HG02970 (cell line): Measurements from ENCODE around the gene DUSP8.
"Not testable (repeated sequence)": the region's sequence is repeated elsewhere in the genome, so short reads cannot be mapped to it uniquely, and the experiment has no call there.

ENCODE experiments used
- ATAC-seq: cut with Tn5 transposase; IDR thresholded peaks from one replicate; pipeline ENCODE4 v1.9.1; 2021; ENCODE audit warnings: mild to moderate bottlenecking, moderate library complexity, moderate number of reproducible peaks; ENCODE audit not compliant: unreplicated experiment, low FRiP score

Gene DUSP8

GRCh38 chr11:1589191-1589963 lies 17.3 kb upstream of the DUSP8 start:
- ATAC-seq = not testable (repeated sequence)

GRCh38 chr11:1586699-1587098 lies 14.6 kb upstream of the DUSP8 start:
- ATAC-seq = no peak

GRCh38 chr11:1584661-1585370 lies 12.7 kb upstream of the DUSP8 start, which contains the start of gene KRTAP5-1:
KRTAP5-1 (minus strand) TSS chr11:1585283; CDS start chr11:1585249, 34 bp downstream.
- ATAC-seq = not testable (repeated sequence)

GRCh38 chr11:1582909-1583308 lies 10.8 kb upstream of the DUSP8 start:
- not testable (repeated sequence) for ATAC-seq

DNA sequence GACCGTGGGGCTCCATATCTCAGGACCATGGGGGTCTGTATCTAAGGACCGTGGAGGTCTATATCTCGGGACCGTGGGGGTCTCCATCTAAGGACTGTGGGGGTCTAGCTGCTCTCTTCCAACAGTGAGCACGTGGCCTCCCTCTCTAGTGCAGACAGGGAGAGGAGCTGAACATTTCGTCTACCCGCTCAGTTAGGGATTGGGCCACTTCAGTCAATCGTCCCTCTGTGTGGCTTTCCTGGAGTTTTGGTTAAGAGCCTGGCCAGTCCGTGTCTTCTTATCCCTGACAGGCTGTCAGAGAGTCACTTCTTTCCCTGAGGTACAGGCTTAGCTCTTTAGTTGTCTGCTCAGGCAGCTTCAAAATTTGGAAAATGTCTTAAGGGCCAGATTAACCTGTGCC lies 9.9 kb upstream of the DUSP8 start:
- ATAC-seq = no peak

DNA sequence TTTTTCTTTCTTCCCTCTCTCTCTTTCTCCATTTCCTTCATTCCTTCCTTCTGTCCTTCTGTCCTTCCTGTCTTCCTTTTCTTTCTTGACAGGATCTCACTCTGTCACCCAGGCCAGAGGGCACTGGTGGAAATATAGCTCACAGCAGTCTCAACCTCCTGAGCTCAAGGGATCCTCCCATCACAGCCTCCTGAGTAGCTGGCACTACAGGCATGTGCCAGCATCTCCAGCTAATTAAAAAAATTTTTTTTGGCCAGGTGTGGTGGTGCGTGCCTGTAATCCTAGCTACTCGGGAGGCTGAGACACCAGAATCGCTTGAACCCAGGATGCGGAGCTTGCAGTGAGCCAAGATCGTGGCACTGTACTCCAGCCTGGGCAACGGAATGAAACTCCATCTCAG lies 4.8 kb upstream of the DUSP8 start:
- ATAC-seq = no peak

DNA sequence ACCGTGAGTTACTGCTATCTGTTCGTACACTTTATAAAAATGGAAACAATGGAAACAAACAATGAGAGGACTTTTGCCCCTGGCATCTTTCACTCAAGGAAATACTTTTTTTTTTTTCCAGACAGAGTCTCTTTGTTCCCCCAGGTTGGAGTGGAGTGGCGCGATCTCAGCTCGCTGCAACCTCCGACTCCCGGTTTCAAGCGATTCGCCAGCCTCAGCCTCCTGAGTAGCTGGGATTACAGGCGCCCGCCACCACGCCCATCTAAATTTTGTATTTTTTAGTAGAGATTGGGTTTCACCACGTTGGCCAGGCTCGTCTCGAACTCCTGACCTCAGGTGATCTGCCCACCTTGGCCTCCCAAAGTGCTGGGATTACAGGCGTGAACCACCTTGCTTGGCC lies 3.7 kb upstream of the DUSP8 start:
- ATAC-seq = not testable (repeated sequence)

DNA sequence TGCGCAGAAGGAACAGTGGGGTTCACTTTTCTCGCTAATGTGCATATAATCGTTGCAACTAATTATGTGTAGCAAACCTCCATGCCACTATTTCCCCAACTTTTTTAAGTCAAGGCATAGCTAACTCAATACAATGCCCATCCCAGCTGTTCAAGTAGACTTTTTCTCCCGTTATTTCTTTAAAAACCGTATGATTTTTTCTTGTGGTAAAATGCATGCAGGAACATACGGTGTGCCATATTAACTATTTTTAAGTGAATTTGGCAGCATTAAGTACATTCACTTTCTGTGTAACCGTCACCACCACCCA lies 2.8 kb upstream of the DUSP8 start:
- no peak for ATAC-seq

GRCh38 chr11:1574238-1574932 lies 2.3 kb upstream of the DUSP8 start:
- no peak for ATAC-seq

- no peak for ATAC-seq
Measured at GRCh38 chr11:1573903-1574237, 1.8 kb upstream of the DUSP8 start.

- ATAC-seq = no peak
Measured at GRCh38 chr11:1573077-1573902, 1.2 kb upstream of the DUSP8 start.

DNA sequence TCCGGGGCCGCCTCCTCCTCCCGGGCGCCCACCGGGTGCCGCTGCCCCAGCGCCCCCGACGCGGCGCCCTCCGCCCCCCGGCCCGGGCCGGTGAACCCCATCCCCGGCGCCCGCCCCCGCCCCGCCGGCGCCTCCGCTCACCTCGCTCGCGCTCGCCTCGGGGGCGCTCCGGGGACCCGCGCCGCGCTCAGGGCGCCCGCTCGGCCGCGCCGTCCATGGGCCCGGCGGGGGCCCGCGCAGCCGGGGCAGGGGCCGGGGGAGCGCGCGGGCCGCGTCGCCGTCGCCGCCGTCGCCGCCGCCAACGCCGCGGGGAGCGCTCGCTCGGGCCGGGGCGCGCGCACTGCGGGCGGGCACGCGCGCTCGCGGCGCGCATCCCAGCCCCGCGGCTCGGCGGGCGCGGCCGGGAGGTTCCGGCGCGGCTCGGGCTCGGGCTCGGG lies 293 bp downstream of the DUSP8 start:
- ATAC-seq = peak; percentile 10

DNA sequence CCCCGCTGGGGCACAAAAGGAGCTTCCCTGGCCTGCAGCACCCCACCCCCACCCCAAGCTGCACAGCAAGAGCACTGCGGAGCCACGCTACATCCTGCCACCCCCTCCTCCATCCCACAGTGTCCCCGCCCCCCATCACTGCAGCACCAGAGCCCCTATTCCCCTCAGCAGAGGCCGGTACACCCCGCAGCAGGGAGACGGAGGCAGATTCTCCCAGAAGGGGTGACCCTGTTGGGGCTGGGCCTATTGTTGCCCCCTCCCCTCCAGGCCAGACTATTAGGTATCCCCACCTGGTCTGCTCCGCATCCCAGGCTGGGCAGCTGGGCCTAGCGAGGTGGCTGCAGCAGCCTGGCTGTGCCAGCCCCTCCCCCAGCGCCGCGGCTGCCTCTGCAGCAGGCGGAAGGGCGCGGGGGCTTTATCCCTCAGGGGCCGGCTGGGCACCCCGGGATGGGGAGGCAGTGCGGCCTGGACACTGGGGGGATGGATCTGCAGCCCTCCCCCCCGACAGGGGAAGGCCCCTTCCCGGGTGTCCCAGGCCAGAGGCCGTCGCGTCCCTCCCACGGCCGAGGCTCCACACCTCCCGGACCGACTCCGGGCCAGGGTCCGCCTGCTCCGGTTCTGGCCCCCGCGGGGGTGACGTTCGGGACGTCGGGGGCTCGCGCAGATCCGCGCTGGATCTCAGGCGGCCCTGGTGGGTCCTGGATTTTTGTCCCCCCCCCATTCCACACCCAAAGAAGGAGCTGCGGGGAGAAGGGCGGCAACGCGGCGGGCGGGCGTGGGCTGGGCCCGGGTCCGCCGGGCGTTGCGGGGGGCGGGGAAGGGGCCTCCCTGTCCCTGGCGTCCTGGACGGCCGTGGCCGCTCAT lies 943 bp downstream of the DUSP8 start:
- no peak for ATAC-seq

GRCh38 chr11:1570531-1570895 lies 1.6 kb downstream of the DUSP8 start:
- no peak for ATAC-seq

- no peak for ATAC-seq
Measured at GRCh38 chr11:1570001-1570453, 2.0 kb downstream of the DUSP8 start.

DNA sequence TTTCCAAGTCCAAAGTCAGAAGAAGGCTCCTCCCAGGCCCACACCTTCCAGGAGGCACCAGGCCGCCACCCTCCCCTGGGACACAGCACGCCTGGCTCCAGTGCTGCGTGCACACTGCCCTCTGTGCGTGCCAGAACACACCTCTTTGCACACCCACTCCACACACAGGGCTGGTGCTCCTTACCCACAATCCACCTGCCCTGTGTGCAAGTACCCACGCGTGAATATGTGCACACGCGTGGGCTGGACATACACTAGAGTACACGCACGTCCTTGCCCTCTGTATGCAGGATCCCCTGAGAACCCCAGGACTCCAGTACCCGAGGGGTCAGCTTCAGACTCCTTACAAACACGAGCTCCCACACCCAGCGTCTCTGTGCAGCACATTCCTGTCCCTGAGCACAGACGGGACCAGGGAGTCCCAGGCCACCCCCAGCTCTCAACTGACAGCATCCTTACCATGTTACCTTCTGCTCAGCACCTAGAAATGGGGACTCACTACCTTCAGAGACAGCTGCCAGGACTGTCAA lies 2.8 kb downstream of the DUSP8 start:
- no peak for ATAC-seq

DNA sequence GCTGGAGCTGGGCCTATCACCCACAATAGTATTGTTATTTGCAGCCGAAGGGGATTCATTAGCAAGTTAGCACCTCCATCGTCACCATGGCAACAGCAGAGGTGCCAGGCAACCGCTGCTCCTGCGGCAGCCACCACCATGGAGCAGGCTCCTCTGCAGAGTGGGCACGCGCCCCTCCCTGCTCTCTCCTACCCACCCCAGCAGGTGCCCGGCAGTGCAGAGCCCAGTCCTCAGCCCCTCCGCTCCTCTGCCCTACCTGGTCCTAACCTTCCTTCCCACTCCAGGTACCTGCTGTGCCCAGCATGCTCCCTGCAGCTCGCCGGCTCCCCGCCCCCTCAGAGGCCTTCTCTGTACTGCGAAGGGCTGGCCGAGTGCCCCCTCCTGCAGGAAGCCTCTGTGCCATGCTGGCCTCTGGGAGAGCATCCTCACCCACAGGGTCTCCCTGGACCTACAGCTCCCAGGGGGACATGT lies 3.6 kb downstream of the DUSP8 start:
- ATAC-seq = no peak

- ATAC-seq = no peak
Measured at GRCh38 chr11:1567721-1568100, 4.4 kb downstream of the DUSP8 start.

GRCh38 chr11:1567052-1567720 lies 4.9 kb downstream of the DUSP8 start:
- ATAC-seq = no peak
